HG03460 (cell line): ENCODE measurements around the gene PKM.

Experiments used
- ATAC-seq: cut with Tn5 transposase; IDR thresholded peaks from one replicate; pipeline ENCODE4 v1.9.1; 2021; ENCODE audit not compliant: unreplicated experiment

PKM gene

DNA sequence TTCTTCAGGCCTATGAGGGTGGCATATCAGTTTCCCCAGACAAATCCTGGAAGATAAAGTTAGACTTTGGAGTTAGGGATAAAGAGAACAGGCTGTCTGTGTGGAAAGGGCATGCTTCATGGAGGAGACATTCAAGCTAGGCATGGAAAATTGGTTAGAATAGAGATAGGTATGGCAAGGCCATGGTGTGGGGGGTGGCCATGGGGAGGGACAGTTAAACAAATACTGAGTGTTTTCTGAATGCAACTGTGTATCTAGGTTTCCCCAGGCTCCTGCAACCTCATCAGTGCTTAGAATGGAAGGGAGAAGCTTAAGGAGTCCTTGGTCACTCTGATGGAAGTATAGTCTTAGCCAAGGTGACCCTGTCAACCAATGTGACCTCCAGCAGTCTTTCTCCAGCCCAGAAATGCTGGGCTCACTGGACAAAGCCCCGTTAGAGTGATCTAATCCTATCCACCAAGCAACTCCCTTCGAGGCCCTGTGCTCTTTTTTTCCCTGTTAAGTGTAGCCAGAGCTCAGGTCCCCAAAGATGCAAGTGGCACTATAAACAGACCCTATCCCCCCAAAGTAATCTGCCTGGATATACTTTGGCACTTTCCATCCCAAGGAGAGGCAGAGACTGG, 5.5 kb upstream of the PKM start:
- no peak for ATAC-seq

DNA sequence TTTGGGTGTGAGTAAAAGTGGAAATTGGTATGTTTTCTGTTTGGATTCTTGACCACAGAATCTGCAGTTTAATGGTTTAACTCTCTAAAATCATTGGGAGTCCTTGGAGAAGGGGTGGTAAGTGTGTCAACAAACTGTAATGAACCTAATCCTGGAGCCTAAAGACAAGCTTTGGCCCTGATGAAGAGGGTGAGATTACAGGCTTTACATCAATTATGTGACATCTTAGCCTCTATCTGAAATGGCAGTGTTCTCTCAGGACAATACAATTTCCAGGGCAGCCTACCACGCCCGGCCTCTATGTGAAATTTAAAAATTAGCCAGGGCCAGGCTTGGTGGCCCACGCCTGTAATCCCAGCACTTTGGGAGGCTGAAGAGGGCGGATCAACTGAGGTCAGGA, 4.3 kb upstream of the PKM start:
- ATAC-seq, result no peak

DNA sequence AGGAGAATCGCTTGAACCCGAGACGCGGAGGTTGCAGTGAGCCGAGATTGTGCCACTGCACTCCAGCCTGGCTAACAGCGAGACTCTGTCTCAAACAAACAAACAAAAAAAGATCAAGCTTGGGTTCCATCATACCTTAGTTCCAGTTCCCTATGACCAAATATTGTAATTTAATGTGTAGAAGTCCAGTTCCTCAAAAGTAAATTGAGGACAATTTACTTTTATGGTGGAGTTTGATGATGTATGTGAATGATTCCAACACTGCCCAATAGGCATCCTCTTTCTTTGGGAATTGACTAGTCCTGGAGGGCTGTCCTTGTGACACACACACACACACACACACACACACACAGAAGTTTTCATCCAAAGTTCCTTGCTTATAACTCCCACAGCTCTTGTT, 2.8 kb upstream of the PKM start:
- no peak for ATAC-seq

DNA sequence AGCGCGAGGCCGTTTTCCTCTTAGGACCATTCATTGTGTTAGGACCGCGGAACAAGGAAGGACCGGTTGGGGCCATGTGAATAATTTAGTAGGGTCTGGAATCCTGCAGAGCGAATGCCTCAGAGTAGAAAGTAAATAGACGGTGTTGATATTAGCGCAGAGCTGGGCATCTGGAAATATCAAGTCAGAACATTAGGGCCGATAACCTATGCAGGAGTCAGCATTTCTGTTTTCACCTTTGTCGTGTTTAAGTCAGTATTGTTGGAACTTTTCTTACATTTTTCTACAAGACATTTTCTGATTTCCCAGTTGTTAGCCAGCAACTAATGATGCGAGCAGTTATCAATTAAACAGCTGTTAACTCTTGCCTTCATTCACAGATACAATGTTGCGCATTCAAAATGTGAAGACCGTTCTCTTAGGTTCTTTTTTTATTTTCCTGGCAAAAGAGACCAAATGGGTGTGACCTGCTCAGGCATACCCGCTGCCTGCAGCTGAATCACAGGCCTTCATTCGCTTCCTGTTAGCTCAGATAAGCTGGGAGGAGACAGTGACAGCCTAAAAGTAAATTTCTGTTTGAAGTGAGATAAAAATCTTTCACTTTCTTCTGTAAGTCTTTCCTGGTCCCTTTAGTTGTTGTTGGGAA, 966 bp upstream of the PKM start:
- ATAC-seq, result no peak

DNA sequence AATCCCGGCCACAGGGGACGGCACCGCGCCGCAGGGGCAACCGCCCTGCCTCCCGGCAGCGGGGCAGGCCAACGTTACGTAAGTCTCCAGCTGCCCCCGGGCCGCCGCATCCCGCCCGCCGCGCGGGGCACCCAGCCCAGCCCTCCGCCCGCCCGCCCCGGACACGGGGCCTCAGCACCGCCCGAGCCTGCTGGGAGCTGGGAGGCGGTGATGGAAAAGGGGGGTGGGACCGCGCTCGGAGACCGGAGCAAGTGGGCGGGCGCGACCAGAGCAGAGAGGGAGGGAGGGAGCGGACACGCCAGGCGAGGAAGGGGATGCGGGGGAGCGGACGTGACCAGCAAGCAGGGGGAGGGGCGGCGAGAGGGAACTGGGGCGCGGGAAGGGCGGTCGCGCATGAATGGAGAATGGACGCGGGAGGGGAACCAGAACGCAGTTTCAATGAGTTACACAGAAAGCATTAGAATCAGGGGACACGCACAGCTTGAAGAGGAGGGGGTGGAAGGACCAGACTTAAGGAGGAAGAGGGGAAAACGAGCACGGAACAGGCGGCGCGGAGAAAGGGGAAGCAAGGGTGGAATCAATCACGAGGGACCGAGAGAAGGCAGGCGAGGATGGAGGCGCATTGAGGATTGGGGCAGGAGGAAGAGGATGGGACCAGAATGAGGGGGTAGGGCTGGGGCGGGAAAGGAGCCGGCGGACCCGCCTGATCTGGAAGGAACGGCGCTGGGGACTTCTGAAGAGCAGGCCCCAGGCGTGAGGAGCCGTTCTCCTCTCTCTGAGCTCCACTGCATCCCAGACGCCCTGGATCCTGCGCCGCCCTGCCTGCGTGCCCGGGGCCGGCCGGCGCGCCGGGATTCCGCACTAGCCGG, 559 bp downstream of the PKM start:
- ATAC-seq, result no peak

DNA sequence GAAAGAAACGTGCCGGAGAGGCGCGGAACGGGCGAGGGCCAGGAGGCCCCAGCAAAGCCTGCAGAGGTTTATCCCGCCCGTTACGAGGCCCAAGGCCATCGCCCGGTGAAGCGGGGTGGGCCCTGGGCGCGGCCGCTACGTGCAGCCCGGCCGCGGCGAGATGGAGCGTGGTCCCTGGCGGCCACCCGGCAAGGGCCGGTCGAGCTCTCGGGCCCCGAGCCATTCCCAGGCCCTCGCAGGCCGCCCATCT, 1.1 kb downstream of the PKM start:
- no peak for ATAC-seq

DNA sequence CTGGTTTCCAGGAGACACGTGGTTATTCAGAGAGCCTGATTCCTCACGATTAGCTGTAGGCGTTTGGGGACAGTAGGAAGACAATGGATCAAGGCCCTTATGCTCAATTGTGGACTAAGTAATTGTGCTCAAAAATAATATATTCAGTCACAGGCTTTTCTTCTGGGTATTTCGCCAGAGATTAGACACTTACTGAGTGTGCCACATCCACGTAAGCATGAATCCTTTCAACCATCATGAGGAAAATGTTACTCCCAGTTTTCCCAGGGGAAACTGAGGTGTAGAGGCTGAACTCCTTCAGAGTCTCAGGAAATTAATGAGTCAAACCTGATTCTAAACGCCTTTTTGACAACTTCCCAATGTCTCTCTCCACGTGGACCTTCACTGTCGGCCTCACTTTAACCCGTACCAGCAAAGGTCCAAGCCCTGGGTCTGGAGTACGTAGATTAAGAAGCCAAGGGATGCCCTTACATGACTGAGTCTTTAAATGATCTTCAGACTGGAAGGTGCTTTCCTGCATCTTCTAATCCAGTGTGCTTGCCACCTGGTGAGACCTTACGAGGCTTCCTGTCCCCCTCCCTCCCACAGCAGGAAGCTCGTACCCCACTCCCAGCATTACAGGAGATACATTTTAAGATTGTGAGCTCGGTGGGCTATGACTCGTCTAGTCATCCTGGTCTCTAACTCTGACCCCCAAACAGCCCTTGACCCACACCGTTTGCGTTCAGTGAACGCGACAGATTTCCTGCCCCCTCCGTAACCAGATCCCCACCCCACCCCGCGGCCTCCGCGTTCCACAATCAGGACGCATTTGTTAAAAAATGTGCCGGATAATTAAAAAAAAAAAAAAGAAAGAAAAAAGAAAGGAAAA, 1.7 kb downstream of the PKM start:
- ATAC-seq, result no peak

DNA sequence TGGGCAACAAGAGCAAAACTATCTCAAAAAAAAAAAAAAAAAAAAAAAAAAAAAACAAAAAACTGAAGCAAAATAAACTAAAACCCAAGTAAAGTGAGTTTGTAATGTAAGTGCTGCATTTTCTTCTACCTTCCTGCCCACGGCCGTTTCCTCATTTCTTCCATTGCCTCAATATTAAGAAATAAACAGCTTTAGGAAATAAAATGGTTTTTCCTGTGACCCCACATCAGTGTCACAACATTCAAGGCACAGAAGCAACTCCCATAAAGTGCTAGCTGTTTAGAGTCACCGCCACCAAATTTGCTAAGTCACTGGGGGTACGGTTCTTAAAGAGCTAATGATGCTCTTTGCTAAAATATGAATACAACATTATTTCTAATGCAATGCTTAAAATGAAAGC, 3.3 kb downstream of the PKM start:
- no peak for ATAC-seq

DNA sequence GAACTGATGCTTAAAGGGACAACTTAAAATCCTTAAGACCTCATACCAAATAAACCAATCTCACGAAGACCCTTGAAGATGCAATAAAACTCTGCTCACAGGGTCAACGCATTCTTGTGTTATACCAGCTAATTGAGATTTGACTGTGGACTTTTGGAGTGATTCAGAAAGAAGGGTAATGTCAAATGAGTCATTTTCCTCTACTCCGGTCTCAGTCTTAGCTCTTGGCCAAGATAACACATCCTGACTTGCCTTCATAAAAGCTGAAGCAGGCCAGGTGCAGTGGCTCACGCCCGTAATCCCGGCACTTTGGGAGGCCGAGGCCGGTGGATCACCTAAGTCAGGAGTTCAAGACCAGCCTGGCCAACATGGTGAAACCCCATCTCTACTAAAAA, 3.8 kb downstream of the PKM start:
- no peak for ATAC-seq

DNA sequence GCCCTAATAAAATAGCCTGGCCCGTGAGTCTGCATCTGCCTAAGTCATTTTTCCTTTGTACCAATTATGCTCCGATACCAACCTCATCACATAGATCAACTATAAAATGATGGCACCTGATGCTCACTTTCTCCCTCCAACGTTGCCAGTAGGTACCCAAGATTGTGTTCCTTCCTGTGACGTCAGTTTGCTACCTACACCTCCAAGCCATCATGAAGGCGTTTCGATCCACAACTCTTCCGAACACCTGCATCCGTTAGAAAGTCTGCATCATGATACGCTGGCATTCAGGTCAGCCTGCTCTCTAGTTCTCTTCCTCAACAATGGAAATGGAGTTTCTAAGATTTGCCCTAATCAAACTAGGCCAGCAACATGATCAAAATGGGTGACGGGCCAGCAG, 7.7 kb downstream of the PKM start:
- ATAC-seq, result no peak

DNA sequence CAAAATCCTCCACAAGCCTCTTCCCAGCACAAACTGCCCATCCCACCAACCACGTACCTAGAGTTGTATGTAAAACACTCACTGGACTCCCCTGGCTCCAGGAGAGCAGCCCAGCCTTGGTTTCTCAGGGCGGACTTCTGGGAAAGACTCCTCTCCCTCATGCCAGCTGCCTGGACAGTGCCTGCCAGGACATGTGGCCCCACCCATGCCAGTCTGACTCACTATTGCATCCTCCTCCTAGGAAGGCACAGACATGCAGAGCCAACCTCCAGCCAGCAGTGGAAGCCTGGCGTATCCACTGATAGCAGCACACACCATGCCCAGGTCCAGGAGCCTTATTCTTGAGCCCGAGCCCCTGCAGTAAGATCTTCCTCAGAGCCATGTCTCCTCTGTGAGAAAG, 8.6 kb downstream of the PKM start:
- ATAC-seq, result no peak

DNA sequence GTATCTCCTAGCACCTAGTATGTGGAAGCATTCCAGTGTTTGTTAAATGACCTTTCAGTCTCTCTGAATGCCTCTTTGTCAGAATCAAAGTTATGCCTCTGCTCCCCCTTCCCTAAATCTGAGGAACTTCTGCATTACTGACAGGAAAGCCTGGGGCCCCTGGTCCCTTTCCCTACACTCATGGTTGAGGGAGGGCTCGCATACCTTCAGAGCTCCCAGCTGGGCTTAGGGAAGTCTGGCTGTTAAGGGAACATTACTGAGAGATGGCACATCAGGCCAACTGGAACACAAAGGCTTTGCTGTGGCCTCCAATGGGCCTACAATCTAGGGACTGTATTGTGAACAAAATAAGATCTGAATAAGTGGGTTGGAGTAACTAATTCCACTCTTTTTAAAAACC, 10.3 kb downstream of the PKM start:
- no peak for ATAC-seq

DNA sequence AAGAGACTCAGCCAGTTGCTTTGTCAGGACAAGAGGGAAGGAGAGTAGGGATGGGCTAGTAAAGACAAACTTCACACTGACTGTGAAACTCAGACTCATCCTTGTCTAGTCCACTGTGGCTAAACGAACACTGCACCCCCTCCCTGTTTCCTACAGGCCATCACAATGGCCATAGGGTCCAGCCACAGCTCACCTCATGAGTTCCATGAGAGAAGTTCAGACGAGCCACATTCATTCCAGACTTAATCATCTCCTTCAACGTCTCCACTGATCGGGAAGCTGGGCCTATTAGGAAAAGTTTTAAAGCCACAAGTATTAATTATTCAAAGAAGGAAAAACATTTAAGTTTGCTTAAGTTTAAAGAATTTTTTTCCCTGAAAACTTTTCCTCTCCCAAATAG, 13.8 kb downstream of the PKM start:
- no peak for ATAC-seq

DNA sequence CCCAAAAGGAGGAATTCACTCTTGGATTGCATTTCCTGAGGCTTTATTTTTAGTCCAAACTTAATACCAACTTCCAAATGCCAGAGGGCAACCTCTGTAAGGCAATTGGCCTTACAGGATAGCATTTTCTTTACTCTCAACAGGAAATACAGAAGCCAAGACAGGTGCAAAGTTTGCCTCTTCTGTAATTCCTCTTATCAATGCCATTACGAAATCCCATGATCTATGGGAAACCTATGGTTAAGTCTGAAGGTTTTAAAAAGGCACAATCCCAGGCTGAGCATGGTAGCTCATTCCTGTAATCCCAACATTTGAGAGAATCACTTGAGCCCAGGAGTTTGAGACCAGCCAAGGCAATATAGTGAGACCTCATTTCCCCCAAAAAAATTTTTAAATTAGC, 14.9 kb downstream of the PKM start:
- ATAC-seq, result no peak

DNA sequence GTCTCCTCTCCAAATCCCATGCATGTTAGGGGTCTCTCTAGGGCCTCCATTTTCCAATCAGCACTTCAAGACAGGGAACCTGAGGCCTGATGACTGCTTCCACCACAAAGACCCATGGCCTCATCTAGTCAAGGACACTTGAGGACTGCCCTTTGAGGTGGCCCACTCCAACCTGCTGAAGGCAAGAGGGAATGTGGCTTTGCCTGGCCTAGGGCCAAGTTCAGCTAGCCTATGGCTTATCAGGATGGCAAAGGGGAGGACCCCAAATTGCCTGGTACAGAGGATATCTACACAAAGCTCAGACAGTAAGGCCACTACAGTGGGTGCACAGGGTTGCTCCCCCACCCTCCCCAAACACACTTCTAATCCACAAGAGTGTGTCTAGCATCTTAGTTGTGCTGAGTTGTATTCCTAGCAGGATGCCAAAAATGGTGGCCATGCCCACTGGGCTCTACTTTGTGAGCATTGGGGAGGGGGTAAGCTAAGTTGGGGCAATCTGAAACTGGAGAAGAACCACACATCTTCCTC, 23.4 kb downstream of the PKM start:
- no peak for ATAC-seq

DNA sequence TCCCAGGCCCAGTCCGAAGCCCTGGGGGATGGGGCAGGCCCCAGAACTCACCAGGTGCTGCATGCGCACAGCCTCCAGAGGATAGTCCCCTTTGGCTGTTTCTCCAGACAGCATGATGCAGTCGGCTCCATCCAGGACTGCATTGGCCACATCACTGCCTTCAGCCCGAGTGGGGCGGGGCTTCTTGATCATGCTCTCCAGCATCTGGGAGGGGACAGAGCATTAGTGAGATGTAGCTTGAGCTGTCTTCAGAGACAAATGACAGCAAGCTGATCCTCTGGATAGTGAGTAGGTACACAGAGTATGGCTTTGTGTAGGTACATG, 24.4 kb downstream of the PKM start:
- ATAC-seq, result no peak

DNA sequence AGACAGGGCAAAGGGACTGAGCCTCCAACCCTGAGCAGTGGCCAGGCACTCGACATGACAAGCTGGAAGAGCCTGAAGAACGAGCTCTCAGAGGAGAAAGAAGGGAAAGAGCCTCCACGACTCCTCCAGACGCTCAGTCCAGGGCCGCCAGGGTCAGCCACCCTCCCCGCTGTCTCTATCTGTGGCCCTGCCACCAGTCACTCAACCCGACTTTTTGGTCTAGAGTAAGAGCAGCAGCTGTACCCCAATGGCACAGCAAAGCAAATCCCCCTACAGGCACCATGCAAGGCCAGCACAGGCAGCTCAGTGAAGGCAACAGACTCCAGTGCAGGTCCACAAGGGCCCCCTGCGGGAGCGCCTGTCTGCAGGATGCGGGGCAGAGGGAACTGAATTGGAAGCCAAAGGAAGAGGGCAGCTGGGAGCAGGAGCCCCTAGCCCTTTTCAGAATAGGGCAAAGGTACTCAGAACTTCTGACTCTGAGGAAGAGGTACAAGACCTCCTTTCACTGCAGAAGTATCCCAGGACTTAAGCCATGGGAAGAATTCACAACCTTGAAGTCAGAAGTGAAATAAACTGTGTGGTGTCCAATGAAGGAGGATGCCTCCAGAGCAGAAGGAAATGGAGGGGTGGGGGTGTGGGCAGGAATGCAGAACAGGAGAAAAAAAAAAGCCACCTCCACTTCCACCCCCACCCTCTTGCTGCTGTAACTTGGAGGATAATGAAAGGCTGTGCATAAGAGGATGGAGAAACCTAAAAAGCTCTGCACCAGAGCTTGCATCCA, 24.9 kb downstream of the PKM start:
- no peak for ATAC-seq

DNA sequence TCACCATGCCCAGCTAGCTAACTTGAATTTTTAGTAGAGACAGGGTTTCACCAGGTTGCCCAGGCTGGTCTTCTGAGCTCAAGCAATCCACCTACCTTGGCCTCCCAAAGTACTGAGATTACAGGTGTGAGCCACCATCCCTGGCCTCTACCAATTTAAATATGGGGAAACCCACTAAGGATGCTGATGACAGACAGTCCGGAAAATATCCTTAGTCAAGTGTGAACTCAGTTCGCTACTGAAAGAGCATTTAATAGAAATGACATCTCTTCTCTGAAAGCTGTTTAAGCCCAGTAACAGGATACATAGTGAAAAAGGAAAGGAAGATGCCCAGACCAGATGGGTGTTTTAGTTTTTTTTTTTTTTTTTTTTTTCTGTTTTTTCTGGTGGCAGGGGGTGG, 25.7 kb downstream of the PKM start:
- ATAC-seq, result no peak

DNA sequence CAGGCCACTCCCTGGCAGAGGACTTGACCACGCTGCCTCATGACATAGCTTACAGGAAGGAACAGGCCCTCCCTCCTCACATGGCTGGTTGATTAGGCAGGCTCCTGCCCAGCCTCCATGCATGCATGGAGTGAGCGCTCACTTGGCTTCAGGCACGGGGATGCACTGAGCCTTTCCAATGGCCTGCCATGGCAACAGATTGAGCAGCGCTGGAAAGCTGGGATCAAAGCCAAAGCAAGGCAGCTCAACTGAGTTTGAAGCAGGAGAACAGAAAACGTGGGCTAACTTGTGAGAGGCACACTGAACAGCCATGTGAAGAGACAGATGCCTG, 27.5 kb downstream of the PKM start:
- no peak for ATAC-seq

DNA sequence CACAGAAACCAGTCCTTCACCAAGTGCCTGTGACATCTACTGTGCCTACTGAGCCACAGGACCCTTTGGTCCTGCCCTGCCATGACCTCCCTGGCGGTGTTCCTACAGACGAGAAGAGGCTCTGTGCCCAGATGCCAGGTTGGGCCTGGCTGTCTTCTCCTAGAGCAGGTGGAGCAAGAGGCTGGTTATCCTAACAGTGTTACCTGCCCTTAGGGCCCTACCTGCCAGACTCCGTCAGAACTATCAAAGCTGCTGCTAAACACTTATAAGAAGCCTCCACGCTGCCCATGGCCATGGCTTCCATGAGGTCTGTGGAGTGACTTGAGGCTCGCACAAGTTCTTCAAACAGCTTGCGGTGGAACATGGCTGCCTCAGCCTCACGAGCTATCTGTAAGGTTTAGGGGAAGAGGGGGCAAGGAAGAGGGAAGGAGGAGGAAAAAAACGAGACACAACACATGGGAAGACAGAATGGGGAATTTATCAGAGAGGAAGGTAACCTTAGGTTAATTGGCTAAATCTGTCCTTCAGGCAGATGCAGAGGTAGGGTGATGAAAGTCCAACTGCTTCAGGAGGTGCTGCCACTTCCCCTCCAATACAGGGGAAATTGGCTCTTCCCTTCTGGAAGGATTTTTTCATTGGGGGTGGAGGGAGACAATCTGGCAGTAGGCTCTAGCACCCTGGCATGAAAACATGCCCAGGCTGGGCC, 28.0 kb downstream of the PKM start:
- ATAC-seq, result no peak
